ENCODE results near the gene CCDC187. TPM values are rescaled to one million over a fixed set of nuclear protein-coding genes. Genes with fewer than 3 reads are reported as not detected.

The CCDC187 gene
- total RNA-seq, 1 experiment from 2014 or later: 0.05 TPM

DNA sequence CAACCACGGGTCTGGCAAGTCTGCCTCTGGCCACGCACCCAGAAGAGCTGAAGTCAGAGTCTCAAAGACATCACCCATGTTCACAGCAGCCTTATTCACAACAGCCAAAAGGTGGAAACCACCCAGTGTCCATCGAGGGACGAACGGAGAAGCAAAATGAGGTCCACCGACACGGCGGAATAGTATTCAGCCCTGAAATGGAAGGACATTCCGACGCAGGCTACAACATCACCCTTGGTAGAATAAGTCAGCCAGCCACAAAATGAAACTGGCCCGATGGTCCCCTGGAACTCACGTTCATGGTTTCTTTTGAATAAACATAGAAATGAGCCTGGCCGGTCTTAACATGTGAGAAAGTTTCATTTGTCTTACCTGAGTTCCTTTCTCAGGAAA lies 16.9 kb downstream of the CCDC187 start:
- no peak for DNase-seq (ENCODE audit: extremely low read depth, low read depth)

DNA sequence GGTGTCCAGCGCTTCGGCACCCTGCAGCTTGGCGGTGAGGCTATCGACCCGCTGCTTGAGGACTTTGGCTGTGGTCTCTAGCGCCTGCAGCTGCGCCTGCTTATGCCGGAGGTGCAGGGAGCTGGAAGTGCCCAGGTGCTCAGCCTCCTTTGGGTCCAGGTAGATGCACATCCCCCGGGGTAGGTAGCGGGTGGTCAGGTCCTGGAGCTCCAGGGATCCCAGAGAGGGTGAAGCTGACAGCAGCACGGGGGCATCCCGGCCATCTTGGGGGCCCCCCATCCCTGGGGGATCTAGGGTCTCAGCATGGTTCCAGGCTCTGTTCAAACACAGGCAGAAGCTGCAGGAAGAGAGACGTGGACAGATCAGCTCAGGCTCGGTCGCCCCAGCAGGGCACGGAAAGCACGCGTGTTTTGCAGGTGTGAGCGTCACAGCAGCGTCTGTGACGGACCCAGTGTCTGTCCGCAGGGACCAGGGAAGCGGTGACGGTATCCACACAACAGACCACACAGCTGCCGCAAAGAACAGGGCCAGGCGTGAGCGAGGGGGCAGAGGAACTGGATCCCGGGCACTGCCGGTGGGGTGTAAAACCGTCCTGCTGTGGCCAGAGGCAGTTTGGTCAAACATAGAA lies 17.4 kb downstream of the CCDC187 start:
- DNase-seq (ENCODE audit: extremely low read depth, low read depth): no peak

DNA sequence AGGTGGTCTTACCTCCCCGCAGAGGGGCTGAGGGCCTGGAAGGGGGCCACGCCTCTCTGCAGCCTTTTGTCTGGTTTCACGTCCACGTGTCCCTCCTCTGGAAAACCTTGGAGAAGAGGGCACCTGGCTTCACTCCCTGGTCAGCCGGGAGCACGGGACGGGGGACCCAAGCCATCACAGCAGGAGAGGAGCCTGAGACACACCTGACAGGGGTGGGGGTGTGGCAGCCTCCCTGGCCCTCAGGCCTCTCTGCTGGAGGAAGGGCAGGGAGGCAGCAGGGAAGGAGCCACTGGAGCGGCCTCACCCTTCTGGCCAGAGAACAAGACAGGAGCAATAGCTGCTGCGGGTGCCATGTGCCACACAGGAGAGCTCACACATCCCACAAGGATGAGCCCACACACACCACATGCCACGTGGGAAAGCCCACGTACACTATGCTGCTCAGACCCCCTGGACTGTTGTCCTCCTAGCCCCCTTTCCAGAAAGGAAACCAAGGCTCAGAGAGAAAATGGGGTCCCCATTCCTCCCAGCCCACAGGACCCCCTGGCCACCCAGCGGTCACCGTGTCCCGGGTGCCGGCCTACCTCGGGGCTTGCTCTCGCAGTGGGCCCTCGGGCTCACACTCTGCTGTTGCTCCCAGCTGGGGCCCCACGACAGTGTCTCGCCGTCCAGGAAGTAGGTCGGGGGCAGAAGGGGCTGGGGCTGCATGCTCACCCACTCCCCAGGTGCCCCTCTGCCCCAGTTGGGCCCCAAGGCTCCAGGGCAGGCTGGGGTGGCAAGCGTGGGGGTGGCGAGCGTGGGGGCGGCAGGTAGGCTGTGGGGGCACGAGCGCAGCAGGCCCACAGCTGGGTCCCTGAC lies 18.2 kb downstream of the CCDC187 start:
- no peak for DNase-seq (ENCODE audit: extremely low read depth, low read depth)

DNA sequence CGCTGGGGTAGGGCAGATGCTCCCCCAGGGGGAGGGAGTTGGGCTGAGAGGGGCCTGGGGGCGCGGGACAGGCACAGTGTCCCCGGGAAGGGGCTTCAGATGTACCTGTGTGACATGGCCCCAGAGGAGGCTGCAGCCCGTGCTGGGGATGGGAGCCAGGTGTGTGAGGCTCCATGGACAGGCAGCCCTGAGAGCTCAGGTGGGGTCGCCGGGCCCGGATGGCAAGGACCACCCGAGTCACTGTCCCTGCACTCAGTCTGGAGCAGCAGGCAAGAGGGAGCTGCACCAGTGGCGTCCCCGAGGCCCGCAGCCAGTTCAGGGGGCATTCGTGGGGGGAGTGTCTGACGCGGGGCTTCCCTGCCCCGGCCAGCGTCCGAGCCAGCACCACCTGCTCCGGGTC lies 18.9 kb downstream of the CCDC187 start:
- no peak for DNase-seq (ENCODE audit: extremely low read depth, low read depth)

DNA sequence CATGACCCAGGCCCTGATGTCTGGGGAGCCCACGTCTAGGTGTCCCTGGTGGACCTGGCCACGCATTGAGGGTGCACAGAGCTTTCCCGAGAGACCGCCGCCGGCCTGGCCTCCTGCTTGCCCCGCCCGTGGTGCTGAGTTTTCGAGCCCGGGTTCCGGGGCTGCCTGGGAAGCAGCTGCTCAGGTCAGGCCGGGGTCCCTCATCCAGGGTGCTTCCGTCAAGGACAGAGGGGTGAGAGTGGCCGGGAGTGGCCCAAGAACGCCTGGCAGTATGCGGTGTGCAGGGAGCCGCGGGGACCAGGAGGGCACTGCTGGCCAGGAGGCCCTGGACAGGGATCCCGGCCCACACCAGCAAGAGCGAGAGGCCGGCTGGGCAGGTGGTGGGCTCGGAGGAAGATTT lies 19.6 kb downstream of the CCDC187 start:
- DNase-seq (ENCODE audit: extremely low read depth, low read depth): no peak

DNA sequence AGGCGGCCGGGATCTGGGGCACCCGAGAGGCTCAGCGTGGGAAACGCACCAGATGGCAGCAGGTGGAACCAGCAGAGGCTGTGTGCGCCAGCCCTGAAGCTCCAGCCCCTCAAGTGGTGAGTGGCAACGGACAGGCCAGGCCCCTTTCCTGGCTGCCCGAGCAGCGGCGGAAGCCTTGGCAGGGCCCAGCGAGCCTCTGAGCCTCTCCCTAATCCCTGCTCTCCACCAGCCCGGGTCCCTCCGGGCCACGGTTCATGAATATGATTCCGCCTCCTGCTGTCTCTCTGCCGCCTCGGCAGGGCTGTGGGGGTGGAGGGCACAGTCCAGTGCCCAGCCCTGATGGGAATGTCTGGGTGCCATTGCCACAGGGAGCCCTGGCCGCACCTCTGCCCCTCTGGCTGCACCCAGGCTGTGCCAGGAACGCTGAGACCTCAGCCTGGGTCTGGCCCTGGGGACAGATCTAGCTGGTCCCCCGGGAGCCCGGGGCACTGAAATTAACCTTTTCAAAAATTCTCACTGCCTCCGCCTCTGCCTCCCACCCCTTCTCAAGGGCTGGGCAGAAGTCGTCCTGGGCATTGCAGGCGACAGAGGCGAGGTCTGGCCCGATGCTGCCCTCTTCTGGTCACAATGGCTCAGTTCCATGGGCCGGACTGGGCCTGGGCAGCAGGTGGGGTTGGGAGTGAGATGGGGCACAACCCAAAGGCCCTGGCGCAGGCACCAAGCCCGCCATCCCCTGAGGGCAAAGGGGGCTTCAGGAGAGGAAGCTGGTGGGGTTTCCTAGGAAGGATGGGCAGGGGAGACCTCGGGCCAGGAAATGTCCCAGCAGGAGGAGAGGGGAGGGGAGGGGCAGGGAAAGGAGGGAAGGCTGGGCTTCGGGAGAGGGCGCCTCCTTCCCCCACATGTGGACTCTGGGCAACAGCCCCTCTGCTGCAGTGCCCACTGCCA lies 20.3 kb downstream of the CCDC187 start:
- peak; percentile 76 for DNase-seq (ENCODE audit: extremely low read depth, low read depth)

DNA sequence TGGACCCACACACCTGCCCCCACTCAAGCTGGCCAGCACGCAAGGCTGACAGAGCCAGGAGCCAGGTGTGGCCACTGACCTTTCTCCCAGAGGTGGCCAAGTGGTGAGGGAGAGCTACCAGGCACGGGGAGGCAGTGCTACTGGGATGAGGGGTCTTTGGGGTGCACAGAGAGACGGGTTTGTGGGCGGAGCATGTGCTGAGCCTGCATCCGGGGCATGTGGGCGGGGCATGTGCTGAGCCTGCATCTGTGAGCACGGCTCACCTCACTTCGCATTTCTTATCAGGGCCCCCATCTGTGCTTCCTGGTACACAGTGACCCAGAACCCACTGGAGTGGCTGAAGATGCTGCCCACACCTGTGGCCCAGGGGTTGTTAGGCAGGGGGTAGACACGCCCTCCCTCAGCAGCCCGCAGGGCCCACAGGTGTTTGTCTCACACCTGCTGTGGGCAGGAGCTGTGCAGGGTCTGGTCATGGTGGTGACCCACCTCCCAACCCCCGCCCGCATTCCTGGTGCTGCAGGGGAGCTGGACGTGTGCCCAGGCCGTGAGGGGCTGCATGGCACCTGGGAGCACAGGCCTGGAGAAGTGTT lies 21.5 kb downstream of the CCDC187 start:
- no peak for DNase-seq (ENCODE audit: extremely low read depth, low read depth)

DNA sequence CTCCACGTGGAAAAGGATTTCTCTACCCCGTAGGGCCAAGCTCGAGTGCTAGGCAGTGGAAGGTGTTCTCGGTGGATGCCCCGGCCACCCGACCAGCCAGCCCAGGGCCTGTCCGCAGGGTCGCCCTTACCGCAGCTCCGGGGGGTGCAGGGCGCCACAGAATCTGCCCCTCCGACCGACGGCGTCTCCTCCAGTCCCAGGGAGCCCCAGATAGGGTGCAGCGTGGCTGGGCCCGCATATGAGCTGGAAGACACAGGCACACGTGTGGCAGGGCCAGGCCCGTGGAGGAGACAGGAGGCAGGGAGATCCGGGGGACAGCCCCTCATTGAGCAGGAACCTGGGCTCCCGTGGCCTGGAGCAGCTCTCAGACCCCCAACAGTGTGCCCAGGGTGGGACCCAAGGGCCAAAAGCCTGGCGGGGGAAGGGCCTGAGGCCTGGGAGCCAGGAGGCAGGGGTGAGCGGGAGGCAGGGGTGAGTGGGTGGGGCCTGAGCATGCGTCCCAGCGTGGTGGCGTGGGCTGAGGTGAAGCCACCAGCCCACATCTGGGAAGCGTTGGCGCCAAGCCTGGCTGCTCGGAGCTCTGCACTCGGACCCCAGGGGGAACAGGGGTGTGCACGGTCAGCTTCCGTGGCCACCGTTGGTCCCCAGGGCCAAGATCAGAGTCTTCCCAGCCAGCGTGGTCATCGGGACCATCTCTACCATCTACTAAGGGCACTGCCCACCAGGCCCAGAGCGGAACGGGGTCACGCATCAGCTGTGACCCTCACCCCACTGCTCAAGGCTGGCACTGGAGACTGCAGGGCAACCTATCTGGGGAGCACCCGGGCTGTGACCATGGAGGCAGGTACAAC lies 22.2 kb downstream of the CCDC187 start:
- DNase-seq (ENCODE audit: extremely low read depth, low read depth): no peak

DNA sequence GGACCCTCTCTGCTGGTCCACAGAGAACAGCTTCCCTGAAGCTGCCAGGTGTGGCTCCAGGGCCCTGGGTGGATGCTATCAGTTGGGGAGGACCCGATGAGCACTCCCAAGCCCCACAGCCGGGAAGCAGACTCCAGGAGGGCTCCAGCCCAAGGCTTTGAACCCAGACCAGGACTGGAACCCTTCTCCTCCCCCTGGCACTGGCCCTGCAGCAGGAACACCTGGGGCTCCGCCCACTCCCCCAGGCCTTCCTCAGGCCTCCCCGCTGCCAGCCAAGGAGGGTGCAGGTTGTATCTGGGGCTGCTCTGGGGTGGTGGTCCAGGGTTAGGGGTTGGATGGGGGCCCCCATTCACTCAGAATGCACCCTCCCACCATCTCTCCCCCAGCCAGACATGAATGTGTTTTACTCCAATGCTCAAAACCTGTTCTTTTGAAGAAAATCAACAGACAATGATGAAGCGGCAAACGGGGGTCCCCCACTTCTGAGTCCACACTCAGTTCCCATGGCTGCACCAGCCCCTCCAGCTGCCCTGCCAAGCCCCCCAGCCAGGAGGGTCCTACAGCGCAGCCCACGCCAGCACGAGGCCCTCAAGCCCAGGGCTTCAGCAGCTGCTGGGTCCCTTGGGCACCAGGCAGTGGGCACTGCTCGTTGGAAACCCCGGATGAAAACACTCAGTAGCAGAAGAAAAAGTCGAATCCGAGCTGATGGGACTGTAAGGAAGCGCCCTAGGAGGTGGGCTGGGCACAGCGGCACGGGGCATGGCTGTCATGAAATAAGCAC lies 23.2 kb downstream of the CCDC187 start:
- no peak for DNase-seq (ENCODE audit: extremely low read depth, low read depth)

DNA sequence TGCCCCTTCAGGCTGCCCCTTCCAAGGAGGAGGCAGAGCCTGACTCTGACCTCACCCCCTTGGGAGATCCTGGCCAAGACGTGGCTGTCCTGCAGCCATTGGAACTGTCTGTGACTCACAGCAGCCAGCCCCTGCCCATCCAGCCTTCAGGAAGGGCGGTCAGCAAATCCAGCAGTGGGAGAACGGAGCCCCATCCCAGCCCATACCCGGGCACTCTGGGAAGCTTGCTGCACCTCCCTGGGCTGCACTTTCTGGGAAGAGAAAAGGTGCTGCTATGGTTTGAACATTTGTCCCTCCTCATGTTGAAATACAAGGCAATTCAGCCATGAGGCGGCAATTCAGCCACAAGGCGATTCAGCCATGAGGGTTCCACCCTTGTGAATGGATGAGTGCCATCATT lies 24.4 kb downstream of the CCDC187 start:
- no peak for DNase-seq (ENCODE audit: extremely low read depth, low read depth)

DNA sequence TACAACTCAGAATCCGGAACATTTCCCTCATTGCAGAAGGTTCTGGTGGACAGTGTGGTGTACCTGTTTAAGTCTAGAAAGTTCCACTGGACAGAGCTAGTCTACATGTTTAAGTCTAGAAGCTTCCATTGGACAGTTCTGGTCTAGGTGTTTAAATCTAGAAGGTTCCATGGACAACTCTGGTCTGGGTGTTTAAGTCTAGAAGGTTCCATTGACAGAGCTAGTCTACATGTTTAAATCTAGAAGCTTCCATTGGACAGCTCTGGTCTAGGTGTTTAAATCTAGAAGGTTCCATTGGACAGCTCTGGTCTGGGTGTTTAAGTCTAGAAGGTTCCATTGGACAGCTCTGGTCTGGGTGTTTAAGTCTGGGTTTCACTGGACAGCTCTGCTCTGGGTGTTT lies 25.0 kb downstream of the CCDC187 start:
- DNase-seq (ENCODE audit: extremely low read depth, low read depth): no peak

DNA sequence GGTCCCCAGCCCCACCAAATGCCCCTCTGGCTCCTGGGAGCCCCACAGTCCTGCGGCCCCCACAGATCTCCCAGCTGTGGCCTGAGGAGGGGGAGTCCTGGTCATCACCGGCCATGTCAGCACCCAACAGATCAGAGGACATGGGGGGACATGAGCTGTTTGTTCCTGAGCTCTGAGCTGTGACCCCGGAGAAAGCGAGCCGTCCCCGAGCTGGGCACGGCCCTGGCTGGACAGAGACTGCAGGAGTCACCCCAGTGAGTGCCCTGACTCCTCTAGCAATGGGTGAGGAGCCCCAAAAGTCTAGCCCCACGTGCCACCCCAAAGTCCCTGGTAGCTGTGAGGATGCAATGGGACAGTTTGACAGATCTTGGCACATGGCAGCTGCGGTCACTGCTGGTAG lies 25.7 kb downstream of the CCDC187 start:
- DNase-seq (ENCODE audit: extremely low read depth, low read depth): no peak

DNA sequence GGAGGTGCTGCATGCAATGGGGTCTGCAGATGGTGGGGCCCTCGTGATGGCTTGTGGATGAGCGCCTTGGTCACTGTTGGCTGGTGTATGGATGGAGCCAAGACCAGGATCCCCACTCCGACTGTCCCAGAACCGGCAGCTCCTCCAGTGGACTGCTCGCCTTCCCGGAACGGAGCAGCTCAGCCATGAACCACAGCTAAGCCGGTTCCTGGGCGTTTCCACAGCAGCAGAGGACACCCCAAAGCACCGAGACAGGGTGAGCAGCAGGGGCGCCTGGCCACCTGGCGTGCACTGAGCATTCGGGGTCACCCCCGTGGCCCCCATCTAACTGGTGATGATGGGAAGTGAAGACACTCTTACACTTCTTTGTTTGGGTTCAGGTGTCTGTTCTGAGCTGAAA lies 26.1 kb downstream of the CCDC187 start:
- no peak for DNase-seq (ENCODE audit: extremely low read depth, low read depth)

DNA sequence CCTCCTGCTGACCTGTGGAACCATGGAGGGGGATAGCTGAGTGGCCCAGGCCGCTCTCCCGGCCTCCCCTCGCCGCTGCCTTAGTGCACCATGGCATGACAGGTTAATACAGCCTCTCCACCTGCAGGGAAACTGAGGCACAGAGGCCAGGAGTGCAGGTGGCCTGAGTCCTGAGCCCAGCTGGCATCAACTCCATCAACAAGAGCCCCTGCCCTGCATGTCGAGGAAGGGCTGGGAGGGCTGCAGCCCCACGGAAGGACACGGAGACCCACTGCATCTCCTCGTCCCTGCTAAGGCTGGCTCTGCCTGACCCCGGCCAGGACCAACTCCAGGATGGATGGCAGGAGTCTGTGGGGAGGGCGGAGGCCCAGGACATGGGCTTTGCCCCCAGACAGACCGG lies 27.2 kb downstream of the CCDC187 start:
- DNase-seq (ENCODE audit: extremely low read depth, low read depth): no peak

DNA sequence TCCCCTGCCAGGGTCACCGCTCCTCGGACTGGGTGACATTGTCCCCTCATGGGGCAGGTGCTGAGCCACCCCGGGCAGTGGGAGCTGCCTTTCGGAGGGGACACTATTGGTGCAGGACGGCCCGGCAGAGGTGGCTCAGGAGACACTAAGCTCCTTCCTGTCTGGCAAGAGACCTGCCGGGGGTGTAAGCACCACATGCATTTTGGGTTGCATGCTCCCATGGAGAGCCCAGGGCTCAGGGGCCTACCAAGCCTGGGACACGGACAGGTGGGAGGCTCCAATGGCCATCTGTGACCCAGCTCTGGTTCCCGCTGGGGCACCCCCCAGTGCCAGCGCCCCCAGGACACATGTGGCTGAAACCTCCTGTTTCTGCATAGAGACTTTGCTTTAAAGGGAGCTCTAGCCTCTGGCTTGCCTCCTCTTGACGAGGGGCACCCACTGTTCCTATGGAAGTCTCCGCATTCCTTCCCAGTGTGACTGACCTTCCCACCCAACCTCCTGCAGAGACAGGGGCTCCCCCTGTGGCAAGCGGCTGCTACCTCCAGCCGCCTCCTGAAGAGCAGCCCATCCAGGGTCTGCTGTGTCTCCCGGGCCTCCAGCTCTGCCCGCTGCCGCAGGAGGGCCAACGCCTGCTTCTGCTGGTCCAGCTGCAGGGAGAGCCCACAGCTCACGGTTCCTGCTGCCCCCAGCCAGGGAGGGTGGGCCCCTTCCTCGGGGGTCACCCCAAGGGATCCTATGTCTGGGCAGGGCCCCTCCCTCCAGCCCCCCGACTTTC lies 28.1 kb downstream of the CCDC187 start:
- DNase-seq (ENCODE audit: extremely low read depth, low read depth): no peak

DNA sequence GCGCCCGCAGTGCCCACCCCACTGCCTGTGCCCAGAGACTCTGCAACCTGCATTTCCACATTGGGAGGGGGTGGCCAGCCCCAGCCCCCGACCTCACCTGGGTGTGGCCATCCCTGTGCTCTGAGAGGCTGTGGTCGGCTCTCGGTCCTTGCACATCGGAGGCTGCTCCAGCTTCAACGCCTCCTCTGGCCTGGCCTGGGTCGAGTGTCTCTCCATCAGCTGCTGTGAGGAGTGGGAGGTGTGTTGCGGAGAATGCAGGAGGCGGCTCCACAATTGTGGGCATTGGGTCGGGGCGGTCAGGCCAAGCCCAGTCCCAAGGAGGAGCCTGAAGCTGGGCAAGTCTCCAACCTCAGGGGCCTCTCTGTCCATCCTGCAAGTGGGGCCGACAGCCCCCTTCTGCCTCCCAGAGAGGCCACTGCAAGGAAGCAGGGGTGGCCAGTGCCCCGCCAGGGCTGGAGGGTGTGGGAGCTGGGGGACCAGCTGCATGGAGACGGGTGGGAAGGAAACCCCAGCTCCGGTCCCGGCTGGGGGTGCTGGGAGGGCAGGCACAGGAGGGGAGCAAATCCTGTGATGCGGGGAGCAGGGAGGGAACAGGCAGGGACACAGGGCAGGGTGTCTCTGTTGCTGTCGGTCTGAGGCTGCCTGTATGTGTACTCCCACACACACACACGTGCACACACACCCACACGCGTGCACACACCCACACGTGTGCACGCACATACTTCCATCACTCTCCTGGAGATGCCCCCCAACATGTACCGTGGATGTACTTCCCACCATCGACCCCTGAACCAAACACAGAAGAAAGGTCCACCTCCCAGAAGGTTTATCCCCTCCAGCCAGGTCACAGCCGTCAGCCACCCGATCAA lies 28.9 kb downstream of the CCDC187 start:
- DNase-seq (ENCODE audit: extremely low read depth, low read depth): no peak

All from NCI-H460 (cell line).